ENCODE data around the gene ZHX3.

The ZHX3 gene

DNA sequence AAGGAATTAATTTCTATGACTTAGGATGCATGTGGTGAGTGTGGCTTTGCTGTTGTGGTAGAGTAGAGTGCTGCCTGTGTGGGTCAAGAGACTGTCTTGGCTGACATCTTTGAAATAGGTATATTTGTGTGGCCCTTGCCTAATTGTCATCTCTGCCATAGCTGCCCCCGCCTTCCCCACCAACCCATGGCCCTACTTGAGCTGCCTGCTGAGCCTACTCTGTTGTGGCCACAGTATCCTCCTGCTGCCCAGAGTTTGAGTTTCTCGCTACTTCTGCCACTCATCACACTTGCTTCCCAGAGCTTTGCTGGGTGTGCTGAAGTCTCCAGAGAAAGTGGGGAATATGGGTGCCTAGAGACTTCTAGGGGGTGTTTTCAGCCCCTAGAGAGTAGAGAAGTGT is 172.2 kb downstream of the ZHX3 start:
- H3K4me3 ChIP-seq (ENCODE audit: low read length): no peak overlapping the region
- no peak for DNase-seq (ENCODE audit: low read depth)
- TF ChIP-seq, protein P1, sequence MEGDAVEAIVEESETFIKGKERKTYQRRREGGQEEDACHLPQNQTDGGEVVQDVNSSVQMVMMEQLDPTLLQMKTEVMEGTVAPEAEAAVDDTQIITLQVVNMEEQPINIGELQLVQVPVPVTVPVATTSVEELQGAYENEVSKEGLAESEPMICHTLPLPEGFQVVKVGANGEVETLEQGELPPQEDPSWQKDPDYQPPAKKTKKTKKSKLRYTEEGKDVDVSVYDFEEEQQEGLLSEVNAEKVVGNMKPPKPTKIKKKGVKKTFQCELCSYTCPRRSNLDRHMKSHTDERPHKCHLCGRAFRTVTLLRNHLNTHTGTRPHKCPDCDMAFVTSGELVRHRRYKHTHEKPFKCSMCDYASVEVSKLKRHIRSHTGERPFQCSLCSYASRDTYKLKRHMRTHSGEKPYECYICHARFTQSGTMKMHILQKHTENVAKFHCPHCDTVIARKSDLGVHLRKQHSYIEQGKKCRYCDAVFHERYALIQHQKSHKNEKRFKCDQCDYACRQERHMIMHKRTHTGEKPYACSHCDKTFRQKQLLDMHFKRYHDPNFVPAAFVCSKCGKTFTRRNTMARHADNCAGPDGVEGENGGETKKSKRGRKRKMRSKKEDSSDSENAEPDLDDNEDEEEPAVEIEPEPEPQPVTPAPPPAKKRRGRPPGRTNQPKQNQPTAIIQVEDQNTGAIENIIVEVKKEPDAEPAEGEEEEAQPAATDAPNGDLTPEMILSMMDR (conservative IDR thresholded peaks at IDR 0.05; ENCODE audit: low read length): no peak

DNA sequence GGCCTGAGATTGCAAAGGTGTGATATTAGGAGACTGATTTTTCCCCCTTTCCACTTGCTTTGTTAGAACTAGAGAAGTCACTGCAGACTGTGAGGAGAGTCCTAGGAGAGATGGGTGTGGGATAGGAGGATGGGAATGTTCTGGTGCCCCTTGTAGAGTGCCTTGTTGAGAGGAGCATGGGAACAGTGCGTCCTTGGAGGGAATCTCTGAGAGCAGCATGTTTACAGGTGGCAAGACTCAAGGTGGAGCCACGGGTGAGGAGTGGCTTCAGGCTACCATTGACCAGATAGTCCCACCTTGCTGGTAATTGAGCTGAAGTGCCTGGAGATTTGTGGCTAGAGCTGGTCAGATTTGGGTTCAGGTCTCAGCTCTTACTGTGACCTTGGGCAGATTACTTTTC is 174.2 kb downstream of the ZHX3 start:
- no peak overlapping the region for H3K4me3 ChIP-seq (ENCODE audit: low read length)
- no peak for DNase-seq (ENCODE audit: low read depth)
- TF ChIP-seq, protein P1 (conservative IDR thresholded peaks at IDR 0.05; ENCODE audit: low read length): no peak

DNA sequence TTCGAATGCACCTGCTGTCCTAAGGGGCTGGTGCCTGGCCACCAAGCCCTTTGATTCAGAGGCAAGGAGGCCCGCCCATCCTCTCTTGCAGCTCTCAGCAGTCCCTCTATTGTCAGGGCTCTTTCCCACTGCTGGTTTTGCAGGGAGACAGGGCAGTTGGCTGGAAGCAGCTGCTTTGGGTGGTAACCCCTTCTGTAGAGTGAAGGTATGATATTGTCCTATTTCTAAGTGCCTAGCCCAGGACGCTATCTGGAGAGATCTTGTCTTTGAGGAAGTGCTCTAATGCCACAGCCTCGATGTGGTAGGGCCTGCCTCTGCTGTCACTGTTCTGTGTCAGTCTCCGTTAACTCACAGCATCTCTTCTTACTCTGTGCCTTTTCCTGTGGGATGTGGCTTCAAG is 174.6 kb downstream of the ZHX3 start:
- no peak for DNase-seq (ENCODE audit: low read depth)
- H3K4me3 ChIP-seq (ENCODE audit: low read length): no peak overlapping the region
- TF ChIP-seq, protein P1 (conservative IDR thresholded peaks at IDR 0.05; ENCODE audit: low read length): no peak

DNA sequence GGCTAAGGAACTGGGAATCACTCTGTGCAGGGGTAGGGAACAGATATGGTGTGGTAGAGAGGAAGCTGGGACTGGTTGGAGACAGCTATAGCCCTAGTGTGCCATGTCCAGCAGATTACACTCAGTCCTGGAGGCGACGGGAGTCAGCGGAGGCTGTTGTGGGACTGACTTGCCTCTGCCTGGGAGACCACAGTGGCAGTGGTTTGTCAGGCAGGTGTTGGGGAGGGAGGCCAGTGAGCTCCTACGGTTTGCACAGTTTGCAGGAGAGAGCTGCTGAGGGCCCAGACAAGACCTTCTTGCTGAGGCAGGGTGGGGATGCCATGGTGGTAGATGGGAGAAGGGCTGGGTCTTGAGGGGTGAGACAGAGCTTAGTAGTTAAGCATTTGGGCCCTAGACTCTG is 175.3 kb downstream of the ZHX3 start:
- TF ChIP-seq, protein P1 (conservative IDR thresholded peaks at IDR 0.05; ENCODE audit: low read length): no peak
- no peak overlapping the region for H3K4me3 ChIP-seq (ENCODE audit: low read length)
- DNase-seq (ENCODE audit: low read depth): no peak

DNA sequence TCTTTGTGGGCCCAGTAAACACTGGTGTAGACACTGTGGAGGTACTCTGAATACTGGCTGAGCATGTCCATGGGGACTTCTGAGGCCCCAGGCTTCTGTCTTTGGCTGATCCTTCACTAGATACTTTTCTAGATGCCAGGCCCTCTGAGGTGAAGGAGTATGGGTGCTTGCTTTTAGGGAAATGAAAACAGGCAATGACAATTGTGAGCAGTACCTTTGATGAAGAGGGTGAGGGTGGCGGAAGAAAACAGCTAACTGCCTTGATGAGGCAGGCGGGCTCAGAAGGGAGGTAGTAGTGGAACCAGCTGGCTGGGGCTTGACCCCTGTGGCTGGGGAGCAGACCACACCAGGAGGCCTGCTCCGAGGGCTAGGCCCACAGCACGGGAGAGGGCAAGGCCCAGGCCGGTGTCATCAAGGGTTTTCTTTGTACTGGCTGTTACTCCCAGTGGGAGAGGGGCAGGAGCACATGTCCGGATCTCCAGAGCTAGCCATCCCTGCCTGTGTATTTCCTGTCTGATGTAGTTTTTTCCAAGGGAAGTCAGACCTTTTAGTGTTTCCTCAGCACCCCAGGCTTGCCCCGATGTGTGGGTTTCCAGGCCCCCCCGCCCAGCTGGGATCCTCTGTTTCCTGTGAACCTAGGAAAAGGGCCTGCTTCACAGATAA is 176.2 kb downstream of the ZHX3 start:
- TF ChIP-seq, protein P1 (conservative IDR thresholded peaks at IDR 0.05; ENCODE audit: low read length): no peak
- DNase-seq (ENCODE audit: low read depth): peak; percentile 20
- no peak overlapping the region for H3K4me3 ChIP-seq (ENCODE audit: low read length)

DNA sequence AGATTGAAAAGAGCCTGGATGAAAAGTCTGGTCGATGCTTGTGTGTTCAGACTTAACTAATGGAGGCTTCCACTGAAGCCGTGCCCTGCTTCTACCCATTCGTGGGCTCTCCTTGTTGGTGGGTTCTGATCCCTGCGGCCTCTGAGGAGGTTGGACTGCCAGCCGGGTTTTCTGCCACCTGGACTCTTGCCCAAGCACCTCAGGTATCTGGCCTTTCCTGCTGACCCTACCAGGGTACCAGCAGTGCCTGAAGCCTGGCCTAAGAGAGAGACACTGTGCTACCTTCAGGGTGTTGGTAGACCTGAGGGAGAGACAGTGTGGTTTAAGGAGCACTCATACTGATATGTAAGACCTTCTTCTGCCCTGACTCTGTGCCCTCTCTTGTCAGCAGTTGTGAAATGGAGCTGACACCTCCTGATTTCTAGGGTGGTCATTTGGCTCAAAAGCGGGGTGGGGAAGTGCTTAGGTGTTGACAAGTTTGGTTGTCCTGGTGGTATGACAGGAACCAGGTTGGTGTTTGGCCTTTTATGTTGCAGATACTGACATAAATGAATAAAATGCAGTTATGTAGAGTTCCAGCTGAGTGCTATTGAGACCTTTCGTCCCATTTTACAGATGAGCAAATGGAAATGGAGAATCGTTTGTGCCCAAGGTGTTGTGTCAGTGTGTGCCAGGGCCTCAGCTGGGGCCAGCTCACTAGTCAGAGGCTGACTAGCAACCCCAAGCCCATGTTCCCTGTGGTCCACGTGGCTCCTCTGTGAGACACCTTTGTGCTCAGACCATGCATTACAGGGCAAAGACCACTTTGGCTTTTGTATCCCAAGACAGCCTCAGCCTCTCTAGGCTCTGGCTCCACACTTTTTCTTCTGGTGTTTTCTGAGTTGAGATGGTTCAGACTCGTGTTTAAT is 177.1 kb downstream of the ZHX3 start:
- DNase-seq (ENCODE audit: low read depth): no peak
- no peak overlapping the region for H3K4me3 ChIP-seq (ENCODE audit: low read length)
- TF ChIP-seq, protein P1 (conservative IDR thresholded peaks at IDR 0.05; ENCODE audit: low read length): no peak

Measured in AG10803 (cell line).